A673 (cell line): ENCODE measurements around the gene CACNA2D4. TPM values are rescaled to one million over a fixed set of nuclear protein-coding genes. Genes with fewer than 3 reads are reported as not detected.

ENCODE experiments used
- BruUV-seq: library from RNA; stranded (reverse); fragments of 400-500 nt; replicated peaks from 2 replicates; lab custom pipeline; 2021; lab: Mats Ljungman, UMichigan
- CTCF ChIA-PET: fragments of 300-600 bp; sonication (Branson Sonifier 250); formaldehyde crosslinking; loops from one replicate; lab custom pipeline; 2022; ENCODE audit warnings: antibody characterized with exemption; lab: Charles Lee
- POLR2A ChIA-PET: fragments of 300-600 bp; sonication (Branson Sonifier 250); formaldehyde crosslinking; loops from one replicate; lab custom pipeline; 2022; ENCODE audit warnings: antibody characterized with exemption; ENCODE audit not compliant: low non-redundant PET; lab: Charles Lee
- DNase-seq: peaks from one replicate; pipeline ENCODE4 v3.0.0-alpha.2; 2015; ENCODE audit warnings: low spot score
- H3K27ac ChIP-seq: fragments of 200-600 bp; sonication (generic); 2 replicates; pipeline ENCODE4 v1.5.1; 2016; ENCODE audit warnings: mixed run types, low read depth, mild to moderate bottlenecking, mixed read lengths, antibody characterized with exemption, low read length; ENCODE audit not compliant: poor library complexity, severe bottlenecking
- H3K27me3 ChIP-seq: fragments of 200-600 bp; sonication (generic); replicated peaks from 2 replicates; pipeline ENCODE4 v1.6.1; 2017; ENCODE audit warnings: mixed run types, low read depth, mild to moderate bottlenecking, mixed read lengths, antibody characterized with exemption, low read length; ENCODE audit not compliant: insufficient read depth, poor library complexity
- H3K36me3 ChIP-seq: fragments of 200-600 bp; sonication (generic); 2 replicates; pipeline ENCODE4 v1.6.1; 2016; ENCODE audit warnings: mixed run types, mild to moderate bottlenecking, mixed read lengths, antibody characterized with exemption, low read length; ENCODE audit not compliant: insufficient read depth, poor library complexity, severe bottlenecking
- H3K4me1 ChIP-seq: fragments of 200-600 bp; sonication (generic); 2 replicates; pipeline ENCODE4 v1.6.1; 2017; ENCODE audit warnings: mixed run types, mild to moderate bottlenecking, mixed read lengths, antibody characterized with exemption, low read length; ENCODE audit not compliant: insufficient read depth, poor library complexity, severe bottlenecking
- H3K4me3 ChIP-seq: fragments of 200-600 bp; sonication (generic); 2 replicates; pipeline ENCODE4 v1.5.1; 2016; ENCODE audit warnings: low read depth, mixed run types, mild to moderate bottlenecking, mixed read lengths, low read length; ENCODE audit not compliant: poor library complexity, severe bottlenecking
- H3K9me3 ChIP-seq: fragments of 200-600 bp; sonication (generic); 2 replicates; pipeline ENCODE4 v1.6.1; 2016; ENCODE audit warnings: mixed run types, low read depth, mild to moderate bottlenecking, mixed read lengths, antibody characterized with exemption, low read length; ENCODE audit not compliant: poor library complexity, severe bottlenecking
- EZH2 ChIP-seq: fragments of 200-600 bp; sonication (generic); IDR thresholded peaks from 2 replicates; pipeline ENCODE4 v1.6.1; 2017; ENCODE audit warnings: borderline replicate concordance, low read depth, mild to moderate bottlenecking, mixed read lengths, antibody characterized with exemption, low read length; ENCODE audit not compliant: poor library complexity, severe bottlenecking
- intact Hi-C: fragments of 100-400 bp; cut with micrococcal nuclease; formaldehyde crosslinking; loops from one replicate; pipeline ENCODE4 v1.10.0; 2022; ENCODE audit not compliant: unreplicated experiment
- total RNA-seq: library from RNA; stranded (reverse); gene quantifications from 2 replicates; pipeline ENCODE4 v1.2.3, GENCODE V29; 2021
- TF ChIP-seq, protein P1 (sequence below): fragments of 300-800, 200-600 bp; sonication (generic); conservative IDR thresholded peaks from 2 replicates; pipeline ENCODE4 v1.5.1; 2017; ENCODE audit warnings: low read depth, mild to moderate bottlenecking, antibody characterized with exemption, low read length, moderate library complexity, mixed read lengths

CACNA2D4 gene
- total RNA-seq, 1 experiment from 2014 or later, result 0.41 TPM

DNA sequence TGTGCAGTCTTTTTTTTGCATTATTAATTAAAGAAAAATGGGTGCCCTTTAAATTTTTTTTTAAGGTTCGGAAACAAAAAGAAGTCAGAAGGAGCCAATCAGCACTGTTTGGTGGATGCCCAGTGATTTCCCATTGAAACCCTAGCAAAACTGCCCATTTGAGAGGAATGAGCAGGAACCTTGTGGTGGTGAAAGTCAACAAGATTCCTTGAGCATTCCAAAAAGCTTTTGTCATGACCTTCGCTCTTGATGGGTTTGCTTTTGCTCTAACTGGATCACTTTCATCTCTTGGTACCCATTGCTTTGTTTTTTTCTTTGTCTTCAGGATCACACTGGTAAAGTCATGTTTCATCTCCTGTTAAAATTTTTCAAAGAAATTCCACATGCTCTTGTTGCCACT lies 173.5 kb downstream of the CACNA2D4 start:
- Histone ChIP-seq H3K27me3 (no peaks in the 10 kb centered on the region), H3K4me1 (peaks cover 12% of the 10 kb centered on the region), H3K9me3 (peaks cover 26% of the 10 kb centered on the region), H3K36me3 (no peaks in the 10 kb centered on the region), H3K4me3 (no peak overlapping the region), H3K27ac (no peak overlapping the region)
- no peak for DNase-seq
- POLR2A ChIA-PET, result no interaction called here
- CTCF ChIA-PET, result no interaction called here
- intact Hi-C loops, result no loop called here
- TF ChIP-seq EZH2, result no peak
- TF ChIP-seq, protein P1, sequence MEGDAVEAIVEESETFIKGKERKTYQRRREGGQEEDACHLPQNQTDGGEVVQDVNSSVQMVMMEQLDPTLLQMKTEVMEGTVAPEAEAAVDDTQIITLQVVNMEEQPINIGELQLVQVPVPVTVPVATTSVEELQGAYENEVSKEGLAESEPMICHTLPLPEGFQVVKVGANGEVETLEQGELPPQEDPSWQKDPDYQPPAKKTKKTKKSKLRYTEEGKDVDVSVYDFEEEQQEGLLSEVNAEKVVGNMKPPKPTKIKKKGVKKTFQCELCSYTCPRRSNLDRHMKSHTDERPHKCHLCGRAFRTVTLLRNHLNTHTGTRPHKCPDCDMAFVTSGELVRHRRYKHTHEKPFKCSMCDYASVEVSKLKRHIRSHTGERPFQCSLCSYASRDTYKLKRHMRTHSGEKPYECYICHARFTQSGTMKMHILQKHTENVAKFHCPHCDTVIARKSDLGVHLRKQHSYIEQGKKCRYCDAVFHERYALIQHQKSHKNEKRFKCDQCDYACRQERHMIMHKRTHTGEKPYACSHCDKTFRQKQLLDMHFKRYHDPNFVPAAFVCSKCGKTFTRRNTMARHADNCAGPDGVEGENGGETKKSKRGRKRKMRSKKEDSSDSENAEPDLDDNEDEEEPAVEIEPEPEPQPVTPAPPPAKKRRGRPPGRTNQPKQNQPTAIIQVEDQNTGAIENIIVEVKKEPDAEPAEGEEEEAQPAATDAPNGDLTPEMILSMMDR, result no peak
- no TSS peak for BruUV-seq

Other genes with a start within 250 kb of the CACNA2D4 start
- gene ADIPOR2, start 227.6 kb downstream of the CACNA2D4 start, total RNA-seq, result 74.4 and 84.0 TPM in 2 replicates
- gene LRTM2, start 98.1 kb downstream of the CACNA2D4 start, total RNA-seq, result not detected in 2 replicates
- gene DCP1B, start 85.8 kb upstream of the CACNA2D4 start, total RNA-seq, result 8.8 and 9.7 TPM in 2 replicates
- 3.7 and 5.2 TPM in 2 replicates for gene CACNA1C, start 134.3 kb upstream of the CACNA2D4 start, total RNA-seq